ENCODE results near the gene RBCK1.
"Not testable (repeated sequence)": the region's sequence is repeated elsewhere in the genome, so short reads cannot be mapped to it uniquely, and the experiment has no call there.

RBCK1 gene

GRCh38 chr20:371755-372542, 36.1 kb upstream of the RBCK1 start:
- Histone ChIP-seq H3K9ac (ENCODE audit: low read depth, low read length, poor library complexity, severe bottlenecking) (peak overlapping the region; percentile 53), H2AFZ (ENCODE audit: low read length) (peak overlapping the region; percentile 34; the same call in 1 of the 2 replicates), H3K4me2 (ENCODE audit: low read depth, low read length, poor library complexity, severe bottlenecking) (peak overlapping the region; percentile 76), H3K36me3 (ENCODE audit: insufficient read depth, low read length) (no peaks in the 10 kb centered on the region), H3K4me1 (ENCODE audit: insufficient read depth, low read length, poor library complexity, severe bottlenecking) (peaks cover 30% of the 10 kb centered on the region), H3F3A (ENCODE audit: low read depth) (no peaks in the 10 kb centered on the region), H4K20me1 (ENCODE audit: insufficient read depth, low read length, poor library complexity, severe bottlenecking) (no peaks in the 10 kb centered on the region), H3K4me3 (ENCODE audit: low read length, poor library complexity, severe bottlenecking) (peak overlapping the region; percentile 57), H3K9me3 (ENCODE audit: insufficient read depth, low read depth, low read length) (no peaks in the 10 kb centered on the region), H3K9me2 (replicated peaks; ENCODE audit: low read depth, low read length) (no peaks in the 10 kb centered on the region), H3K27me3 (ENCODE audit: insufficient read depth, low read length, poor library complexity, severe bottlenecking) (no peaks in the 10 kb centered on the region), H3K79me2 (ENCODE audit: insufficient read depth, low read length) (no peaks in the 10 kb centered on the region)
- TF ChIP-seq CTCF (conservative IDR thresholded peaks at IDR 0.05; ENCODE audit: low read length) (no peak), EZH2phosphoT487 (IDR thresholded peaks at IDR 0.05; ENCODE audit: borderline replicate concordance) (no peak)

GRCh38 chr20:372543-373082, 35.5 kb upstream of the RBCK1 start:
- not testable (repeated sequence) for H3K79me2 ChIP-seq (ENCODE audit: insufficient read depth, low read length); H2AFZ ChIP-seq (ENCODE audit: low read length); H3K9me2 ChIP-seq (replicated peaks; ENCODE audit: low read depth, low read length); H3K9me3 ChIP-seq (ENCODE audit: insufficient read depth, low read depth, low read length); H3F3A ChIP-seq (ENCODE audit: low read depth); H3K4me3 ChIP-seq (ENCODE audit: low read length, poor library complexity, severe bottlenecking); H4K20me1 ChIP-seq (ENCODE audit: insufficient read depth, low read length, poor library complexity, severe bottlenecking); H3K36me3 ChIP-seq (ENCODE audit: insufficient read depth, low read length); H3K27me3 ChIP-seq (ENCODE audit: insufficient read depth, low read length, poor library complexity, severe bottlenecking)
- peak overlapping the region; percentile 76 for H3K4me2 ChIP-seq (ENCODE audit: low read depth, low read length, poor library complexity, severe bottlenecking)
- peaks cover 30% of the 10 kb centered on the region for H3K4me1 ChIP-seq (ENCODE audit: insufficient read depth, low read length, poor library complexity, severe bottlenecking)
- peak overlapping the region; percentile 53 for H3K9ac ChIP-seq (ENCODE audit: low read depth, low read length, poor library complexity, severe bottlenecking)

GRCh38 chr20:373171-373890, 34.8 kb upstream of the RBCK1 start:
- H3K9me2 ChIP-seq (replicated peaks; ENCODE audit: low read depth, low read length): no peaks in the 10 kb centered on the region

More at GRCh38 chr20:373171-373890, 34.8 kb upstream of the RBCK1 start:
- Histone ChIP-seq H3F3A (ENCODE audit: low read depth) (no peaks in the 10 kb centered on the region), H3K79me2 (ENCODE audit: insufficient read depth, low read length) (no peaks in the 10 kb centered on the region), H3K36me3 (ENCODE audit: insufficient read depth, low read length) (no peaks in the 10 kb centered on the region), H2AFZ (ENCODE audit: low read length) (no peak overlapping the region), H3K4me1 (ENCODE audit: insufficient read depth, low read length, poor library complexity, severe bottlenecking) (peaks cover 30% of the 10 kb centered on the region), H3K9ac (ENCODE audit: low read depth, low read length, poor library complexity, severe bottlenecking) (no peak overlapping the region), H3K4me3 (ENCODE audit: low read length, poor library complexity, severe bottlenecking) (no peak overlapping the region), H4K20me1 (ENCODE audit: insufficient read depth, low read length, poor library complexity, severe bottlenecking) (no peaks in the 10 kb centered on the region), H3K4me2 (ENCODE audit: low read depth, low read length, poor library complexity, severe bottlenecking) (peak overlapping the region; percentile 76), H3K27me3 (ENCODE audit: insufficient read depth, low read length, poor library complexity, severe bottlenecking) (no peaks in the 10 kb centered on the region), H3K9me3 (ENCODE audit: insufficient read depth, low read depth, low read length) (no peaks in the 10 kb centered on the region)
- TF ChIP-seq CTCF (conservative IDR thresholded peaks at IDR 0.05; ENCODE audit: low read length) (no peak), EZH2phosphoT487 (IDR thresholded peaks at IDR 0.05; ENCODE audit: borderline replicate concordance) (no peak)
